SK-N-SH treated with all-trans-retinoic acid at 6 μM for 48 hours (cell line): ENCODE measurements around the gene CRYBG3.

Experiments used
- PPARA ChIP-seq: fragments of 250-450 bp; sonication (Bioruptor Pico); IDR thresholded peaks from 2 replicates; pipeline ENCODE4 v1.5.0; 2020; ENCODE audit warnings: mild to moderate bottlenecking, borderline replicate concordance
- TCF4 ChIP-seq: fragments of 250-450 bp; sonication (Bioruptor Pico); IDR thresholded peaks from 2 replicates; pipeline ENCODE4 v1.8.0; 2021; ENCODE audit warnings: mild to moderate bottlenecking, moderate library complexity, borderline replicate concordance
- ZFP30 ChIP-seq: fragments of 450-650 bp; formaldehyde crosslinking; IDR thresholded peaks from 2 replicates; pipeline ENCODE4 v1.5.0; 2022; ENCODE audit warnings: mild to moderate bottlenecking, moderate library complexity
- ZNF70 ChIP-seq: fragments of 450-650 bp; formaldehyde crosslinking; IDR thresholded peaks from 2 replicates; pipeline ENCODE4 v1.5.0; 2020; ENCODE audit warnings: mild to moderate bottlenecking, moderate library complexity
- TF ChIP-seq, protein P1 (sequence below): fragments of 250-450 bp; sonication (Bioruptor Pico); IDR thresholded peaks from 2 replicates; pipeline ENCODE4 v1.5.1; 2021; ENCODE audit warnings: mild to moderate bottlenecking, moderate library complexity
- TF ChIP-seq, protein P2 (sequence below): fragments of 250-450 bp; sonication (Bioruptor Pico); IDR thresholded peaks from 2 replicates; pipeline ENCODE4 v1.5.0; 2020; ENCODE audit warnings: mild to moderate bottlenecking, moderate library complexity

DNA sequence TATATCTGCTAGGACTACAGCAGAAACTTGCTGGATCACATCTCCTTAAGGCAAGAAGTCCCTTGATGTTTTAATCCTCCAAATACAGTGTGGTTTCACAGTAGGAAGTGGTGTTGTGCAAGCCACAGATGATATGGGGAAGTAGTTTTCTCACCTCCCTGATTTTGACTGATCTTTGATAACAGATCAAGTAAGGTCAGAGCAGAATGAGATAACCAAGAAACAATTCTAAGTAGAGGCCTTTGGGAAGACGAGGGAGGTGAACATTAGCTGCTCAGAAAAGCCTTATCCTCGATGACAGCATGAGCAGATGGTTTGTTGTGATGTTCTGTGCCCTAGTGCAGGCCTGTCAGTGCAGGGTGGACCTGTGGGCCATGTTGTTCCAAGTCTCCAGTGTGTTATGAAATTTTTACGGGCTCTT lies 89.1 kb downstream of the CRYBG3 start:
- no peak for TF ChIP-seq ZNF70
- TF ChIP-seq TCF4 (CRISPR knock-in tag) = no peak
- TF ChIP-seq, protein P1, sequence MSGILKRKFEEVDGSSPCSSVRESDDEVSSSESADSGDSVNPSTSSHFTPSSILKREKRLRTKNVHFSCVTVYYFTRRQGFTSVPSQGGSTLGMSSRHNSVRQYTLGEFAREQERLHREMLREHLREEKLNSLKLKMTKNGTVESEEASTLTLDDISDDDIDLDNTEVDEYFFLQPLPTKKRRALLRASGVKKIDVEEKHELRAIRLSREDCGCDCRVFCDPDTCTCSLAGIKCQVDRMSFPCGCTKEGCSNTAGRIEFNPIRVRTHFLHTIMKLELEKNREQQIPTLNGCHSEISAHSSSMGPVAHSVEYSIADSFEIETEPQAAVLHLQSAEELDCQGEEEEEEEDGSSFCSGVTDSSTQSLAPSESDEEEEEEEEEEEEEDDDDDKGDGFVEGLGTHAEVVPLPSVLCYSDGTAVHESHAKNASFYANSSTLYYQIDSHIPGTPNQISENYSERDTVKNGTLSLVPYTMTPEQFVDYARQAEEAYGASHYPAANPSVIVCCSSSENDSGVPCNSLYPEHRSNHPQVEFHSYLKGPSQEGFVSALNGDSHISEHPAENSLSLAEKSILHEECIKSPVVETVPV (CRISPR knock-in tag) = no peak
- no peak for TF ChIP-seq PPARA (CRISPR knock-in tag)
- TF ChIP-seq ZFP30 = no peak
- TF ChIP-seq, protein P2, sequence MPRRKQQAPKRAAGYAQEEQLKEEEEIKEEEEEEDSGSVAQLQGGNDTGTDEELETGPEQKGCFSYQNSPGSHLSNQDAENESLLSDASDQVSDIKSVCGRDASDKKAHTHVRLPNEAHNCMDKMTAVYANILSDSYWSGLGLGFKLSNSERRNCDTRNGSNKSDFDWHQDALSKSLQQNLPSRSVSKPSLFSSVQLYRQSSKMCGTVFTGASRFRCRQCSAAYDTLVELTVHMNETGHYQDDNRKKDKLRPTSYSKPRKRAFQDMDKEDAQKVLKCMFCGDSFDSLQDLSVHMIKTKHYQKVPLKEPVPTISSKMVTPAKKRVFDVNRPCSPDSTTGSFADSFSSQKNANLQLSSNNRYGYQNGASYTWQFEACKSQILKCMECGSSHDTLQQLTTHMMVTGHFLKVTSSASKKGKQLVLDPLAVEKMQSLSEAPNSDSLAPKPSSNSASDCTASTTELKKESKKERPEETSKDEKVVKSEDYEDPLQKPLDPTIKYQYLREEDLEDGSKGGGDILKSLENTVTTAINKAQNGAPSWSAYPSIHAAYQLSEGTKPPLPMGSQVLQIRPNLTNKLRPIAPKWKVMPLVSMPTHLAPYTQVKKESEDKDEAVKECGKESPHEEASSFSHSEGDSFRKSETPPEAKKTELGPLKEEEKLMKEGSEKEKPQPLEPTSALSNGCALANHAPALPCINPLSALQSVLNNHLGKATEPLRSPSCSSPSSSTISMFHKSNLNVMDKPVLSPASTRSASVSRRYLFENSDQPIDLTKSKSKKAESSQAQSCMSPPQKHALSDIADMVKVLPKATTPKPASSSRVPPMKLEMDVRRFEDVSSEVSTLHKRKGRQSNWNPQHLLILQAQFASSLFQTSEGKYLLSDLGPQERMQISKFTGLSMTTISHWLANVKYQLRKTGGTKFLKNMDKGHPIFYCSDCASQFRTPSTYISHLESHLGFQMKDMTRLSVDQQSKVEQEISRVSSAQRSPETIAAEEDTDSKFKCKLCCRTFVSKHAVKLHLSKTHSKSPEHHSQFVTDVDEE (CRISPR knock-in tag) = no peak
